Parathyroid adenoma (tissue), 2 donors: Measurements from ENCODE around the gene RAP1GAP.

Experiments
- H2AFZ ChIP-seq: fragments of 300-600 bp; sonication (generic); one replicate; pipeline ENCODE4 v1.7.0; 2017; ENCODE audit warnings: antibody characterized with exemption, mild to moderate bottlenecking
- H3K27ac ChIP-seq: fragments of 300-600 bp; sonication (generic); one replicate; pipeline ENCODE4 v1.7.0; 2017
- H3K27me3 ChIP-seq: fragments of 300-600 bp; sonication (generic); one replicate; pipeline ENCODE4 v1.7.0; 2017; ENCODE audit warnings: low read length; ENCODE audit not compliant: control insufficient read depth, insufficient read depth
- H3K36me3 ChIP-seq: fragments of 300-600 bp; sonication (generic); one replicate; pipeline ENCODE4 v1.7.0; 2017; ENCODE audit warnings: low read length; ENCODE audit not compliant: control insufficient read depth, insufficient read depth
- H3K4me1 ChIP-seq: fragments of 300-600 bp; sonication (generic); one replicate; pipeline ENCODE4 v1.7.0; 2017; ENCODE audit warnings: control low read depth
- H3K4me2 ChIP-seq: fragments of 300-600 bp; sonication (generic); one replicate; pipeline ENCODE4 v1.7.0; 2017; ENCODE audit warnings: low read length
- H3K4me3 ChIP-seq: fragments of 300-600 bp; sonication (generic); one replicate; pipeline ENCODE4 v1.7.0; 2017; ENCODE audit warnings: low read depth, low read length
- H3K79me2 ChIP-seq: fragments of 300-600 bp; sonication (generic); one replicate; pipeline ENCODE4 v1.7.0; 2017; ENCODE audit warnings: control low read depth
- H3K9ac ChIP-seq: fragments of 300-600 bp; sonication (generic); one replicate; pipeline ENCODE4 v1.7.0; 2017; ENCODE audit warnings: mild to moderate bottlenecking
- H3K9me3 ChIP-seq: fragments of 300-600 bp; sonication (generic); one replicate; pipeline ENCODE4 v1.7.0; 2017; ENCODE audit warnings: low read length; ENCODE audit not compliant: control insufficient read depth
- TF ChIP-seq, protein P1 (sequence below): fragments of 300-600 bp; sonication (generic); IDR thresholded peaks from one replicate; pipeline ENCODE4 v1.7.0; 2017; ENCODE audit warnings: antibody characterized with exemption, mild to moderate bottlenecking
- donor health status: primary hyperparathyroidism.

Gene RAP1GAP

DNA sequence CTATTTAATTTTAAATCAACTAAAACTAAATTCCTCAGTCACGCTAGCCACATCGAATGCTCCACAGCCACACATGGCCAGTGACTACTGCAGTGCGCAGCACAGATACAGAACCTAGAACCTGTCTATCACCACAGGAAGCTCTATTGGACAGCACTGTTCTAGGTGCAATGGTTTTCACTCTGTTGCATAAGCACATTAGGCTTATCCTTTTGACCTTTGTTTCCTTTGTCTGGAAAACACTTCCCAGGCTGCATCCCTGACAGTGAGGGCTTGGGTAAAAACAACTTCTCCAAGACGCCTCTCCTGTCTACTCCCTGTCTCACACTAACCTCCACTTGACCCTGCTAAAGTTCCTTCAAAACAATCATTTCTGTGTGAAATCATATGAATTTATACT is 33.6 kb upstream of the RAP1GAP start:
- Histone ChIP-seq H3K36me3 (no peaks in the 10 kb centered on the region), H3K27me3 (no peaks in the 10 kb centered on the region), H3K4me2 (no peak overlapping the region), H3K4me3 (no peak overlapping the region), H3K27ac (no peak overlapping the region), H3K79me2 (no peaks in the 10 kb centered on the region), H2AFZ (no peak overlapping the region), H3K4me1 (no peaks in the 10 kb centered on the region), H3K9ac (no peak overlapping the region), H3K9me3 (no peaks in the 10 kb centered on the region)
- TF ChIP-seq, protein P1, sequence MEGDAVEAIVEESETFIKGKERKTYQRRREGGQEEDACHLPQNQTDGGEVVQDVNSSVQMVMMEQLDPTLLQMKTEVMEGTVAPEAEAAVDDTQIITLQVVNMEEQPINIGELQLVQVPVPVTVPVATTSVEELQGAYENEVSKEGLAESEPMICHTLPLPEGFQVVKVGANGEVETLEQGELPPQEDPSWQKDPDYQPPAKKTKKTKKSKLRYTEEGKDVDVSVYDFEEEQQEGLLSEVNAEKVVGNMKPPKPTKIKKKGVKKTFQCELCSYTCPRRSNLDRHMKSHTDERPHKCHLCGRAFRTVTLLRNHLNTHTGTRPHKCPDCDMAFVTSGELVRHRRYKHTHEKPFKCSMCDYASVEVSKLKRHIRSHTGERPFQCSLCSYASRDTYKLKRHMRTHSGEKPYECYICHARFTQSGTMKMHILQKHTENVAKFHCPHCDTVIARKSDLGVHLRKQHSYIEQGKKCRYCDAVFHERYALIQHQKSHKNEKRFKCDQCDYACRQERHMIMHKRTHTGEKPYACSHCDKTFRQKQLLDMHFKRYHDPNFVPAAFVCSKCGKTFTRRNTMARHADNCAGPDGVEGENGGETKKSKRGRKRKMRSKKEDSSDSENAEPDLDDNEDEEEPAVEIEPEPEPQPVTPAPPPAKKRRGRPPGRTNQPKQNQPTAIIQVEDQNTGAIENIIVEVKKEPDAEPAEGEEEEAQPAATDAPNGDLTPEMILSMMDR = no peak

- no peaks in the 10 kb centered on the region for H3K4me1 ChIP-seq
- H3K27ac ChIP-seq = no peak overlapping the region
- no peak overlapping the region for H2AFZ ChIP-seq
- no peaks in the 10 kb centered on the region for H3K36me3 ChIP-seq
- H3K79me2 ChIP-seq = no peaks in the 10 kb centered on the region
- H3K27me3 ChIP-seq = no peaks in the 10 kb centered on the region
- no peak overlapping the region for H3K9ac ChIP-seq
- TF ChIP-seq, protein P1 = no peak
- no peak overlapping the region for H3K4me3 ChIP-seq
- no peaks in the 10 kb centered on the region for H3K9me3 ChIP-seq
- no peak overlapping the region for H3K4me2 ChIP-seq
Observed at GRCh38 chr1:21701401-21701800, 32.2 kb upstream of the RAP1GAP start.

DNA sequence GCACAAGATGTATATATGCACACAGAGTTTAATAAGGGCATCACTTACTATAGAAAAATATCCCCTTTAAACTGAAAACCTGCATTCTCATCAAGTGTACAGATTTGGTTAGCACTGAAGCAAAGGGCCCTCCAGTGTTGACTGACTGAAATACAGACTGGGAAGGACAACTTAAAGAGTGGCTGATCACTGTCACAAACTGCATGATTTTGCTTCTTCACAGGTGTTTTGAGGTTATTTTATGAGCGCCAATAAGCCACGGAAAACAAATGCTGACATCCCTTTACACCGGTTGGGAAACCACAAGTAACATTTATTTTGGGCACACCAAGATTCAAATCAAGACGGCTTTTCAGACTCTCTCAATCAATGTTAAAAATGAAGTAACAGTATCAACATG is 30.9 kb upstream of the RAP1GAP start:
- TF ChIP-seq, protein P1 = no peak
- Histone ChIP-seq H3K4me3 (no peak overlapping the region), H3K36me3 (no peaks in the 10 kb centered on the region)

GRCh38 chr1:21696931-21697330 is 27.8 kb upstream of the RAP1GAP start:
- Histone ChIP-seq H2AFZ (no peak overlapping the region), H3K79me2 (no peaks in the 10 kb centered on the region), H3K4me3 (no peak overlapping the region), H3K4me1 (no peaks in the 10 kb centered on the region), H3K27ac (no peak overlapping the region), H3K36me3 (no peaks in the 10 kb centered on the region), H3K27me3 (no peaks in the 10 kb centered on the region), H3K9ac (no peak overlapping the region), H3K4me2 (no peak overlapping the region), H3K9me3 (no peaks in the 10 kb centered on the region)
- TF ChIP-seq, protein P1 = no peak

More for the DNA sequence above, 30.9 kb upstream of the RAP1GAP start:
- Histone ChIP-seq H3K27ac (no peak overlapping the region), H2AFZ (no peak overlapping the region), H3K79me2 (no peaks in the 10 kb centered on the region), H3K9me3 (no peaks in the 10 kb centered on the region), H3K9ac (no peak overlapping the region), H3K4me2 (no peak overlapping the region), H3K4me1 (no peaks in the 10 kb centered on the region), H3K27me3 (no peaks in the 10 kb centered on the region)

DNA sequence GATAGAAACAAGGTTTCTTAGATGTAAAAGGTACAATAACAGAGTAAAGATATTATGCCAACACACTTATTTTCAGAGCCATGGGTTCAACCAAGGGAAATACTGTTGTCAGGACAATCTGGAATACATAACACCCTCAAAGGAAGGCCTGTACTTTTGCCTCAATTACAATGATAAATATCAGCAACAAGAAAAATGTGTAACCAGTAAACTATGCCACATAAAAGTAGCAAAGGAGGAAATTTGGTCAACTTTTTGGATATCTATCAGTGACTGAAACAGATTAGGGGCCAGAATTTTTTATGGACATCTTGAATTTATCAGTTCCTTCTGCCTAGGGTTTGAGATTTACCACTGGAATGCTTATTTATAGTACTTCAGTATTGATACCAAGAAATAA is 24.6 kb upstream of the RAP1GAP start:
- no peaks in the 10 kb centered on the region for H3K27me3 ChIP-seq
- no peak overlapping the region for H3K4me3 ChIP-seq
- no peak overlapping the region for H3K27ac ChIP-seq
- no peak overlapping the region for H2AFZ ChIP-seq
- no peaks in the 10 kb centered on the region for H3K4me1 ChIP-seq
- H3K36me3 ChIP-seq = no peaks in the 10 kb centered on the region
- H3K4me2 ChIP-seq = no peak overlapping the region
- no peaks in the 10 kb centered on the region for H3K79me2 ChIP-seq
- no peaks in the 10 kb centered on the region for H3K9me3 ChIP-seq
- no peak overlapping the region for H3K9ac ChIP-seq
- TF ChIP-seq, protein P1 = no peak
